Kidney (tissue), 14 donors: Measurements from ENCODE around the gene TIPIN. TPM values are rescaled to one million over a fixed set of nuclear protein-coding genes. Genes with fewer than 3 reads are reported as not detected.
"Not testable (repeated sequence)": the region's sequence is repeated elsewhere in the genome, so short reads cannot be mapped to it uniquely, and the experiment has no call there.

ENCODE experiments used
- DNase-seq, 5 donors: peaks; one replicate each; pipeline ENCODE4 v3.0.0-alpha.2; 2013 to 2020
- FAIRE-seq: peaks from 2 replicates; lab custom pipeline; 2012; peaks lifted over from hg19 to GRCh38; lab: Jason Lieb, UNC
- H3K27ac ChIP-seq, 2 donors: one replicate each; pipeline ENCODE4 v1.7.0; 2013; ENCODE audit warnings: low read depth in 2 of 2, low read length in 2 of 2, inconsistent platforms in 1 of 2
- H3K27me3 ChIP-seq: one replicate; pipeline ENCODE4 v1.7.1; 2013; ENCODE audit warnings: low read length, inconsistent platforms; ENCODE audit not compliant: control insufficient read depth, insufficient read depth
- H3K36me3 ChIP-seq, 3 donors: one replicate each; pipeline versions ENCODE4 v1.7.0 to v1.7.1; 2013; ENCODE audit warnings: low read length in 3 of 3, control low read depth in 1 of 3, inconsistent platforms in 1 of 3; ENCODE audit not compliant: insufficient read depth in 3 of 3, control insufficient read depth in 2 of 3
- H3K4me1 ChIP-seq, 3 donors: one replicate each; pipeline versions ENCODE4 v1.7.0 to v1.7.1; 2013; ENCODE audit warnings: low read length in 3 of 3, inconsistent platforms in 1 of 3, low read depth in 1 of 3; ENCODE audit not compliant: control insufficient read depth in 2 of 3, insufficient read depth in 2 of 3
- H3K4me3 ChIP-seq, 3 donors: one replicate each; pipeline versions ENCODE4 v1.7.0 to v1.8.1; 2013; ENCODE audit warnings: low read length in 3 of 3, control low read depth in 1 of 3, inconsistent platforms in 1 of 3
- H3K9ac ChIP-seq, 3 donors: one replicate each; pipeline versions ENCODE4 v1.7.0 to v1.7.1; 2013; ENCODE audit warnings: low read length in 3 of 3, control low read depth in 1 of 3, inconsistent platforms in 1 of 3
- H3K9me3 ChIP-seq, 3 donors: one replicate each; pipeline versions ENCODE4 v1.7.0 to v1.7.1; 2013; ENCODE audit warnings: low read length in 3 of 3, control low read depth in 1 of 3, inconsistent platforms in 1 of 3; ENCODE audit not compliant: control insufficient read depth in 2 of 3, insufficient read depth in 1 of 3
- intact Hi-C: fragments of 100-400 bp; cut with DNase I; formaldehyde crosslinking; loops from one replicate; pipeline ENCODE4 v1.11.1; 2022
- polyA plus RNA-seq: library from polyadenylated mRNA; stranded (reverse); fragments of 350-450 nt; fragmentation: Illumina TruSeq; extraction: RNeasy Lipid Tissue Mini Kit (QIAGEN cat#74804); gene quantifications from one replicate; pipeline ENCODE4 v1.2.3, GENCODE V29; 2014; ENCODE audit warnings: low read depth, low replicate concordance; ENCODE audit not compliant: insufficient read depth
- total RNA-seq: library from RNA; stranded (reverse); fragmentation: NEBNext Ultra II Directional; extraction: Animal tissue kit (Norgen Biotek cat#: 25700); gene quantifications from one replicate; pipeline ENCODE4 v1.2.1, GENCODE V29; 2021
- TF ChIP-seq, protein P1 (sequence below): IDR thresholded peaks from 3 replicates; pipeline ENCODE4 v1.5.1; 2012; ENCODE audit warnings: mild to moderate bottlenecking, moderate library complexity, borderline replicate concordance; ENCODE audit not compliant: insufficient read depth; ENCODE audit errors: extremely low read depth
- donor health status: control.
- donor health status: control.
- donor health status: control.
- donor health status: control.
- donor health status: control.
- donor health status: DM: yes; HTN: yes; CAD: no.
- donor health status: Normal renal cell carcinoma (clear cell type).

The TIPIN gene
- total and polyA plus RNA-seq, 2 donors from 2014 or later, result 4.3 to 7.5 TPM

DNA sequence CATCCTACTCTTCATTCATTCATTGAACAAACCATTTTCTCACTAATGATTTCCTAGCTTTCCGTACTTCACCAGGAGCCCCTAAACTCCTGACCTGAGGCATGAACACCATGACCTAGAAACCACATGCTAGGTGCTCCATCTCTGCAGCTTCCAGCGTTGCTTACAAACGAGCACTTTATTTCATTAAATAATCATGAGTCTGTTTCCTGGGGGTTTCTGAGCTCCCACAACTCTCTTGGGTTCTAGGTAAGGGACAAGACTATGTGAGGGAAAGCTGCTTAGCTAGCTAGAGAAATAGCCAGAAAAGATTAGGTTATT lies 31.5 kb upstream of the TIPIN start:
- TF ChIP-seq, protein P1, sequence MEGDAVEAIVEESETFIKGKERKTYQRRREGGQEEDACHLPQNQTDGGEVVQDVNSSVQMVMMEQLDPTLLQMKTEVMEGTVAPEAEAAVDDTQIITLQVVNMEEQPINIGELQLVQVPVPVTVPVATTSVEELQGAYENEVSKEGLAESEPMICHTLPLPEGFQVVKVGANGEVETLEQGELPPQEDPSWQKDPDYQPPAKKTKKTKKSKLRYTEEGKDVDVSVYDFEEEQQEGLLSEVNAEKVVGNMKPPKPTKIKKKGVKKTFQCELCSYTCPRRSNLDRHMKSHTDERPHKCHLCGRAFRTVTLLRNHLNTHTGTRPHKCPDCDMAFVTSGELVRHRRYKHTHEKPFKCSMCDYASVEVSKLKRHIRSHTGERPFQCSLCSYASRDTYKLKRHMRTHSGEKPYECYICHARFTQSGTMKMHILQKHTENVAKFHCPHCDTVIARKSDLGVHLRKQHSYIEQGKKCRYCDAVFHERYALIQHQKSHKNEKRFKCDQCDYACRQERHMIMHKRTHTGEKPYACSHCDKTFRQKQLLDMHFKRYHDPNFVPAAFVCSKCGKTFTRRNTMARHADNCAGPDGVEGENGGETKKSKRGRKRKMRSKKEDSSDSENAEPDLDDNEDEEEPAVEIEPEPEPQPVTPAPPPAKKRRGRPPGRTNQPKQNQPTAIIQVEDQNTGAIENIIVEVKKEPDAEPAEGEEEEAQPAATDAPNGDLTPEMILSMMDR, result no peak
- H3K9ac ChIP-seq, result peak overlapping the region in 2 of 3 donors; percentile 70 to 74
- no peak for FAIRE-seq
- intact Hi-C loops, result no loop called here
- H3K36me3 ChIP-seq, result no peaks in the 10 kb centered on the region
- H3K4me1 ChIP-seq, result peaks cover 0 to 12% (median 6%) of the 10 kb centered on the region in 3 donors
- H3K27ac ChIP-seq, result peak overlapping the region; percentile 67 to 68
- H3K4me3 ChIP-seq, result peak overlapping the region; percentile 60 to 81 (median 68)
- H3K27me3 ChIP-seq, result no peaks in the 10 kb centered on the region
- H3K9me3 ChIP-seq, result no peaks in the 10 kb centered on the region
- no peak for DNase-seq

DNA sequence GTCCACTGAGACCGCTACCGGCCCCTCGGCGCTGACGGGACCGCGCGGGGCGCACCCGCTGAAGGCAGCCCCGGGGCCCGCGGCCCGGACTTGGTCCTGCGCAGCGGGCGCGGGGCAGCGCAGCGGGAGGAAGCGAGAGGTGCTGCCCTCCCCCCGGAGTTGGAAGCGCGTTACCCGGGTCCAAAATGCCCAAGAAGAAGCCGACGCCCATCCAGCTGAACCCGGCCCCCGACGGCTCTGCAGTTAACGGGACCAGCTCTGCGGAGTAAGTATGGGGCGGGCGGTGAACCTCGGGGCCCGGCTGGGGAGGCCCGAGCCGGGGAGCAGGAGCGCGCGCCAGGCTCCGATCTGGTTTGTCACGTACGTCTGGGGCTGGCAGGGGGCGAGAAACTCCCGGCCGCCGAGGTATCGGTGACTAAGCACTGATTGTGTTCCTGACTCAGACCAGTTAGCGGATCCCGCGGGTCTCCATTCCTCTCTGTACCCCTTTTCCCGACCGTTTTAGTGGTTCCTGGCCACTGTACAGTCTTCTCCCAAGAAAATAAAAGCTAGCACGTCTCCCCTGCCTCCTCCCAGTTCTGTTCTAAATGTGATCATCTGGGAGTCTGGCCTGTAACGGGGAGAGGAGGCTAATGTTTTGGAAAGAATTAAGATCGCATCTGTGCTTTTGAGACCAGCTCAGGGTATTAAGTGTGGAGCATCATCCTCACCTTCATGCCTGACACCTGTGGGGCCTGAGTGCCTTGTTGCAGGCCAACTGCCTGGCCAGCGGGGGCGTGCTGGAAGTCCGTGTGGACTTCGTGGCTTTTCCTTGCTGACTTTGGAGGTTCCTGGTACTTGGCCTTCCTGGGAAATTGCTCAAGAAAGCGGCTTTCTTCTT lies 30.9 kb upstream of the TIPIN start:
- Histone ChIP-seq H3K4me1 (peaks cover 0 to 12% (median 6%) of the 10 kb centered on the region in 3 donors), H3K36me3 (no peaks in the 10 kb centered on the region), H3K4me3 (peak overlapping the region; percentile 60 to 81 (median 68)), H3K9ac (peak overlapping the region; percentile 70 to 74 (median 74)), H3K27me3 (no peaks in the 10 kb centered on the region), H3K9me3 (no peaks in the 10 kb centered on the region), H3K27ac (peak overlapping the region; percentile 68 to 73)
- intact Hi-C loops, result no loop called here
- DNase-seq (peak; percentile 65 to 88 (median 73)), FAIRE-seq (no peak)
- TF ChIP-seq, protein P1, result peak; percentile 47

DNA sequence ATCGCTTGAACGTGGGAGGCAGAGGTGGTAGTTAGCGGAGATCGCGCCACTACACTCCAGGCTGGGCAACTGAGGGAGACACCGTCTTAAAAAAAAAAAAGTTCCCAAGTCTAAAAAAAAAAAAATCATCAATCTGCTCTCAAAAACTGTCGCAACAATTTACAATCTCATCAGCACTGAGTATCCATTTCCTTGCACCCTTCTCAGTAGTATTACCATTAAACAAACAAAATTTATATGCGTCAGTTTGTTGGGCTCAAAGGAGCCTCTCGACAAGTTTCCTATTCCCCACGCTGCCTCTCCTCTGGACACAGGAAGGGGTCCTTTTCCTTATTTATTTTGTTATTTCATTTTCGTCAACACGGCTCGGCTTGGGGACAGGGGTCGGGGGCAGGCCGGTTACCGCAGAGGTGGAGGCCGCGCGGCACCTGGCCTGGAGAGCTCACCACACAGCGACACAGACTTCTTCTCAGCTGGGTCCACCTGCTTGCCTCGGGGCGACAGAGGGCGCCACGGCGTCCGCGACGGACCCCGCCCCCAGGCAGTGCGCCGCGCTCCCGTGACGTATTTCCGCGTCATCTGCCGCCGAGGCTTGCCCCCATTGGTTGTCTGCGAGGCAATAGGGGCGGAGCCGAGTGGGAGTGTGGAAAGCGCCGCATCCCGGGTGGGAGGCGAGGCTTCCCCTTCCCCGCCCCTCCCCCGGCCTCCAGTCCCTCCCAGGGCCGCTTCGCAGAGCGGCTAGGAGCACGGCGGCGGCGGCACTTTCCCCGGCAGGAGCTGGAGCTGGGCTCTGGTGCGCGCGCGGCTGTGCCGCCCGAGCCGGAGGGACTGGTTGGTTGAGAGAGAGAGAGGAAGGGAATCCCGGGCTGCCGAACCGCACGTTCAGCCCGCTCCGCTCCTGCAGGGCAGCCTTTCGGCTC lies 30.0 kb upstream of the TIPIN start, which contains the start of gene MAP2K1:
Gene MAP2K1 (plus strand): TSS at position 709 of the 920 bp plus-strand sequence. CDS start 436 bp downstream, outside the sequence.
- Histone ChIP-seq H3K27ac (peak within 1 kb of the TSS; percentile 68 to 73), H3K4me3 (peak within 1 kb of the TSS; percentile 68 to 81 (median 81)), H3K4me1 (peaks cover 0 to 12% (median 6%) of the 10 kb centered on the region in 3 donors), H3K27me3 (no peaks in the 10 kb centered on the region), H3K9ac (peak within 1 kb of the TSS; percentile 74 to 76 (median 74)), H3K9me3 (no peaks in the 10 kb centered on the region), H3K36me3 (no peaks in the 10 kb centered on the region)
- DNase-seq (peak; percentile 98 to 99 (median 99)), FAIRE-seq (no peak)
- intact Hi-C loops, result no loop called here
- TF ChIP-seq, protein P1, result peak; percentile 73

DNA sequence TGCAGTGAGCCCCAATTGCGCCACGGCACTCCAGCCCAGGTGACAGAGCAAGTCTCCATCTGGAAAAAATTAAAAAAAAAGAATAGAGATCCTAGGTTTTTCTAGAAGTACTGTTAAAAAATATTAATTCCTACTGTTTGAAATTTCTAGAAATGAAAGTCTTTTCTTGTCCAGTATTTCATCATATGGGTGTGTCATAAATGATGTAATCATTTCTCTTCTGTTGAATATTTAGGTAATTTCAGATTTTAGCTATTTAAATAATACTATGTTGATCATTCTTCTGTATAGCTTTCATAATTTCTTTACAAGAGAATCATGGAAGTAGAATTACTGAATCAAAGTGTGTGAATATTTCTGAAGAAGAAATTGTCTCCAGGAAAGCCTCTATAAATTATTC lies 24.9 kb upstream of the TIPIN start:
- FAIRE-seq, H3K9me3 ChIP-seq, H3K9ac ChIP-seq, H3K27me3 ChIP-seq, H3K4me3 ChIP-seq, intact Hi-C loops, H3K36me3 ChIP-seq, H3K4me1 ChIP-seq, DNase-seq, H3K27ac ChIP-seq: not testable (repeated sequence)
